ENCODE measurements around the gene AK3. TPM values are rescaled to one million over a fixed set of nuclear protein-coding genes. Genes with fewer than 3 reads are reported as not detected.
A peak's percentile ranks its signal among the peaks of the same experiment; 100 is the strongest.

Gene AK3
- total RNA-seq, 1 donor from 2014 or later = 73.6 TPM

GRCh38 chr9:4739587-4740387 is 1.2 kb downstream of the AK3 start:
- H3K4me3 Mint-ChIP-seq (ENCODE audit: low read depth) = peak overlapping the region; percentile 93
- no peaks in the 10 kb centered on the region for H3K27me3 Mint-ChIP-seq
- peaks cover 15% of the 10 kb centered on the region for H3K4me1 Mint-ChIP-seq (ENCODE audit: low read depth)
- TF ChIP-seq, protein P1, sequence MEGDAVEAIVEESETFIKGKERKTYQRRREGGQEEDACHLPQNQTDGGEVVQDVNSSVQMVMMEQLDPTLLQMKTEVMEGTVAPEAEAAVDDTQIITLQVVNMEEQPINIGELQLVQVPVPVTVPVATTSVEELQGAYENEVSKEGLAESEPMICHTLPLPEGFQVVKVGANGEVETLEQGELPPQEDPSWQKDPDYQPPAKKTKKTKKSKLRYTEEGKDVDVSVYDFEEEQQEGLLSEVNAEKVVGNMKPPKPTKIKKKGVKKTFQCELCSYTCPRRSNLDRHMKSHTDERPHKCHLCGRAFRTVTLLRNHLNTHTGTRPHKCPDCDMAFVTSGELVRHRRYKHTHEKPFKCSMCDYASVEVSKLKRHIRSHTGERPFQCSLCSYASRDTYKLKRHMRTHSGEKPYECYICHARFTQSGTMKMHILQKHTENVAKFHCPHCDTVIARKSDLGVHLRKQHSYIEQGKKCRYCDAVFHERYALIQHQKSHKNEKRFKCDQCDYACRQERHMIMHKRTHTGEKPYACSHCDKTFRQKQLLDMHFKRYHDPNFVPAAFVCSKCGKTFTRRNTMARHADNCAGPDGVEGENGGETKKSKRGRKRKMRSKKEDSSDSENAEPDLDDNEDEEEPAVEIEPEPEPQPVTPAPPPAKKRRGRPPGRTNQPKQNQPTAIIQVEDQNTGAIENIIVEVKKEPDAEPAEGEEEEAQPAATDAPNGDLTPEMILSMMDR (IDR thresholded peaks at IDR 0.05; ENCODE audit: unreplicated experiment) = no peak
- H3K9me3 Mint-ChIP-seq (ENCODE audit: low read depth) = no peaks in the 10 kb centered on the region
- H3K27ac Mint-ChIP-seq = peak overlapping the region; percentile 97
- DNase-seq (ENCODE audit: low spot score, unreplicated experiment) = no peak
- H3K36me3 Mint-ChIP-seq (ENCODE audit: insufficient read depth) = peaks cover 3% of the 10 kb centered on the region

DNA sequence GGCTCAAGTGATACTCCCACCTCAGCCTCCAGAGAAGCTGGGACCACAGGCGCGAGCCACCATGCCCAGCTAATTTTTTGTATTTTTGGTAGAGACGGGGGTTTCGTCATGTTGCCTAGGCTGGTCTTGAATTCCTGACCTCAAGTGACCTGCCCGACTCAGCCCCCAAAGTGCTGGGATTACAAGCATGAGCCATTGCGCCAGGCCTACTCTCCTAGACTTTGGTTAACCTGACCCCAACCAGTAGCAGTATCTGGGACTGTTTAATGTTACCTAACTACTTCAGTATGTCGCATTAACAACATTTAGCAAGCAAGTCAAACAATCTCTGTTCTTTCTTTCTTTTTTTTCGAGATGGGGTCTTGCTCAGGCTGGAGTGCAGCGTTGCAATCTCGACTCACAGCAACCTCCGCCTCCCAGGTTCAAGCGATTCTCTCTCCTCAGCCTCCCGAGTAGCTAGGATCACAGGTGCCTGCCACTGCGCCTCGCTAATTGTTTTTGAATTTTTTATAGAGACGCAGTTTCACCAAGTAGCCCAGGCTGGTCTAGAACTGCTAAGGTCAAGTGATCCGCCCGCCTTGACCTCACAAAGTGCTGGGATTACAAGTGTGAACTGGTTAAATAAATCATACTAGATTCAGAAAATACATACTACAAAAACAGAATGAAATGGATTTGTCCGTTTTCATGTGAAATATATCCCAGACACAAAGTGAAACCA is 2.0 kb downstream of the AK3 start:
- peaks cover 15% of the 10 kb centered on the region for H3K4me1 Mint-ChIP-seq (ENCODE audit: low read depth)
- H3K9me3 Mint-ChIP-seq (ENCODE audit: low read depth) = no peaks in the 10 kb centered on the region
- H3K27ac Mint-ChIP-seq = peak overlapping the region; percentile 97
- H3K27me3 Mint-ChIP-seq = no peaks in the 10 kb centered on the region
- DNase-seq (ENCODE audit: low spot score, unreplicated experiment) = no peak
- peak overlapping the region; percentile 93 for H3K4me3 Mint-ChIP-seq (ENCODE audit: low read depth)
- TF ChIP-seq, protein P1 (IDR thresholded peaks at IDR 0.05; ENCODE audit: unreplicated experiment) = no peak
- H3K36me3 Mint-ChIP-seq (ENCODE audit: insufficient read depth) = peaks cover 5% of the 10 kb centered on the region

DNA sequence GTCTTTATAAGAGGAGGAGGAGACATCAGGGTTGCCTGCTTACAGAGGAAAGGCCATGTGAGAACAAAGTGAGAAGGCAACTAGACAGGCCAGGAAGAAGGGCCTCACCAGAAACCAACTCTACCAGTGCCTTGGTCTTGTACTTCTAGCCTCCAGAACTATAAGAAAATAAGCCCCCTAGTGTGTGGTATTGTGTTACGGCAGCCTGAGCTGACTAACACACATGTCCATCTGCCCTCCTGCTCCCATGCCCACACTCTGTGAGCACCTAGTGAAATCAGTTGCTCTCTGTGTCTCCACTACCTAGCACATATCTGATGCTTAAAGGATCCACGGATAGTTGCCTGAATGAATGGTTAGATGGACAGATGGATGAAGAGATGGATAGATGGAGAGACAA is 6.9 kb downstream of the AK3 start:
- Mint-ChIP-seq H3K4me1 (ENCODE audit: low read depth) (peaks cover 4% of the 10 kb centered on the region), H3K27me3 (no peaks in the 10 kb centered on the region), H3K27ac (no peak overlapping the region), H3K4me3 (ENCODE audit: low read depth) (no peak overlapping the region), H3K36me3 (ENCODE audit: insufficient read depth) (peaks cover 8% of the 10 kb centered on the region), H3K9me3 (ENCODE audit: low read depth) (no peaks in the 10 kb centered on the region)
- TF ChIP-seq, protein P1 (IDR thresholded peaks at IDR 0.05; ENCODE audit: unreplicated experiment) = no peak
- DNase-seq (ENCODE audit: low spot score, unreplicated experiment) = no peak

GRCh38 chr9:4732890-4733289 is 8.1 kb downstream of the AK3 start:
- H3K36me3 Mint-ChIP-seq (ENCODE audit: insufficient read depth) = peaks cover 8% of the 10 kb centered on the region
- TF ChIP-seq, protein P1 (IDR thresholded peaks at IDR 0.05; ENCODE audit: unreplicated experiment) = no peak
- DNase-seq (ENCODE audit: low spot score, unreplicated experiment) = no peak
- no peak overlapping the region for H3K27ac Mint-ChIP-seq
- peaks cover 1% of the 10 kb centered on the region for H3K4me1 Mint-ChIP-seq (ENCODE audit: low read depth)
- H3K4me3 Mint-ChIP-seq (ENCODE audit: low read depth) = no peak overlapping the region
- H3K27me3 Mint-ChIP-seq = no peaks in the 10 kb centered on the region
- no peaks in the 10 kb centered on the region for H3K9me3 Mint-ChIP-seq (ENCODE audit: low read depth)

DNA sequence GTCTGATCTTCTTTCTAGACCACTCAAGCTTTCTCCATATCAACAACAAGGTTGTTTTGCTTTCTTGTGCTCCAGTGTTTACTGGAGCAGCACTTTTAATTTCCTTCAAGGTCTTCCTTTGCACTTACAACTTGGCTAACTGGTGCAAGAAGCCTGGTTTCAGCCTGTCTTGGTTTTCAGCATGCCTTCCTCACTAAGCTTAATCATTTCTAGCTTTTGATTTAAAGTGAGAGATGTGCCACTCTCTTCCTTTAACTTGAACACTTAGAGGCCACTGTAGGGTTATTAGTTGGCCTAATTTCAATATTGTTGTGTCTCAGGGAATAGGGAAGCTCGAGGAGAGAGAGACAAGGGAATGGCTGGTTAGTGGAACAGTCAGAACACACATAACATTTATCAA is 13.4 kb downstream of the AK3 start:
- DNase-seq (ENCODE audit: low spot score, unreplicated experiment) = no peak
- TF ChIP-seq, protein P1 (IDR thresholded peaks at IDR 0.05; ENCODE audit: unreplicated experiment) = no peak
- no peaks in the 10 kb centered on the region for H3K27me3 Mint-ChIP-seq
- H3K27ac Mint-ChIP-seq = no peak overlapping the region
- peaks cover 14% of the 10 kb centered on the region for H3K36me3 Mint-ChIP-seq (ENCODE audit: insufficient read depth)
- no peak overlapping the region for H3K4me3 Mint-ChIP-seq (ENCODE audit: low read depth)
- no peaks in the 10 kb centered on the region for H3K9me3 Mint-ChIP-seq (ENCODE audit: low read depth)
- no peaks in the 10 kb centered on the region for H3K4me1 Mint-ChIP-seq (ENCODE audit: low read depth)

All from progenitor cell of endocrine pancreas (in vitro differentiated cells).